GM12878 (cell line): Measurements from ENCODE around the gene PTPRH.

Experiments used
- MTA2 ChIP-seq: fragments of 450-650 bp; IDR thresholded peaks from 2 replicates; pipeline ENCODE4 v1.6.1; 2016; ENCODE audit warnings: low read depth, mild to moderate bottlenecking, moderate library complexity
- MXI1 ChIP-seq: fragments of 150-350 bp; IDR thresholded peaks from 2 replicates; pipeline ENCODE4 v1.6.1; 2011; ENCODE audit warnings: low read depth, mild to moderate bottlenecking, inconsistent platforms, low read length, improper control_type of control experiment
- POLR2AphosphoS5 ChIP-seq: IDR thresholded peaks from 2 replicates; pipeline ENCODE4 v1.6.1; 2011; ENCODE audit warnings: mild to moderate bottlenecking, low read length, inconsistent platforms
- RBBP5 ChIP-seq: fragments of 200-600 bp; sonication (generic); conservative IDR thresholded peaks from 2 replicates; pipeline ENCODE4 v1.6.1; 2016
- RCOR1 ChIP-seq: conservative IDR thresholded peaks from 2 replicates; pipeline ENCODE4 v1.6.1; 2012; ENCODE audit warnings: low read depth, low read length, improper control_type of control experiment
- RELA ChIP-seq: fragments of 450-650 bp; IDR thresholded peaks from 2 replicates; pipeline ENCODE4 v1.8.0; 2014; ENCODE audit warnings: borderline replicate concordance; ENCODE audit not compliant: partially characterized antibody
- RFX5 ChIP-seq: IDR thresholded peaks from 2 replicates; pipeline ENCODE4 v1.6.1; 2011; ENCODE audit warnings: low read depth, low read length, improper control_type of control experiment
- TAF1 ChIP-seq: IDR thresholded peaks from 2 replicates; pipeline ENCODE4 v1.6.1; 2011; ENCODE audit warnings: mild to moderate bottlenecking, low read depth, low read length, borderline replicate concordance
- TARDBP ChIP-seq: IDR thresholded peaks from 2 replicates; pipeline ENCODE4 v1.6.1; 2016; ENCODE audit warnings: borderline replicate concordance
- TF ChIP-seq, protein P1 (sequence below), 3 experiments: IDR thresholded peaks in 2 of 3; conservative IDR thresholded peaks in 1 of 3; 2 replicates each; pipeline ENCODE4 v1.5.1; 2011; ENCODE audit warnings: low read depth in 3 of 3, low read length in 3 of 3, mild to moderate bottlenecking in 3 of 3, control low read depth in 2 of 3, moderate library complexity in 2 of 3, inconsistent platforms in 1 of 3, mixed read lengths in 1 of 3; ENCODE audit not compliant: control insufficient read depth in 2 of 3, insufficient read depth in 1 of 3; ENCODE audit errors: extremely low read depth in 1 of 3

DNA sequence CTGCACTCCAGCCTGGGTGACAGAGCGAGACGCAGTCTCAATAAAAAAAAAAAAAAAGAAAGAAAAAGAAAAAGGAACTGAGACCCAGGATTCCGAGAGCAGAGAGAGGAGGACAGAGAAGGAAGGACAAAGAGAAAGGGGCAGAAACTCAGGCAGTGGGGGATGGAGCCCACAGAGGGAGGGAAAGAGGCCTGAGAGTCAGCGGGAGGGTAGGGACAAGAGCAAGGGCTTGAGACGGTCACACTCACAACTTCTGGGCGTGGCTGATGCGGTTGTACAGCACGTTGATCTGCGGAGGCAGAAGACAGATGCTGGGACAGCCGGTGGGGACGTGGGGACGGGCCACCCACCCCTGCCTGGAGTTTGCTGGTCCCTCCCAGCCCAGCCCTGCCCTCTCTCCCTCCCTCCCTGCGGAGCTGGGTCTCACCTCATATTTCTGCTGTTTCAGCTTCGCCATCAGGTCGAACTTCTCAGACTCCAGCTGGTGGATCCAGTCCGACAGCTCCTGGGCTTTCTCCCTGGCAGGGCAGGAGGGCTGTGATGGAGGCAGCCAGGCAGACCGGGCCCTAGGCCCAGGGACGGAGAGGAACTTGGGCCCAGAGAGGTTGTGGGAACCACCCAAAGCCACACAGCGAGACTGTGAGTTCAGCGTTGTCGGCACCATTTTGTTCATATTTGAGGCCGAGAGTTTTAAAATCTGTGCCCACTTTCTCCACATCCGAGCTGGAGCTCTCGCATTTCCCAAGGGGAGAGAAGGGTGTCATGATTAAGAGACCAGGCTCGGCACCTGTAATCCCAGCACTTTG lies 75.5 kb downstream of the PTPRH start:
- 0 out of 2 replicates have a peak, but pooled peaks have one; percentile 16 for TF ChIP-seq MTA2
- TF ChIP-seq, protein P1, sequence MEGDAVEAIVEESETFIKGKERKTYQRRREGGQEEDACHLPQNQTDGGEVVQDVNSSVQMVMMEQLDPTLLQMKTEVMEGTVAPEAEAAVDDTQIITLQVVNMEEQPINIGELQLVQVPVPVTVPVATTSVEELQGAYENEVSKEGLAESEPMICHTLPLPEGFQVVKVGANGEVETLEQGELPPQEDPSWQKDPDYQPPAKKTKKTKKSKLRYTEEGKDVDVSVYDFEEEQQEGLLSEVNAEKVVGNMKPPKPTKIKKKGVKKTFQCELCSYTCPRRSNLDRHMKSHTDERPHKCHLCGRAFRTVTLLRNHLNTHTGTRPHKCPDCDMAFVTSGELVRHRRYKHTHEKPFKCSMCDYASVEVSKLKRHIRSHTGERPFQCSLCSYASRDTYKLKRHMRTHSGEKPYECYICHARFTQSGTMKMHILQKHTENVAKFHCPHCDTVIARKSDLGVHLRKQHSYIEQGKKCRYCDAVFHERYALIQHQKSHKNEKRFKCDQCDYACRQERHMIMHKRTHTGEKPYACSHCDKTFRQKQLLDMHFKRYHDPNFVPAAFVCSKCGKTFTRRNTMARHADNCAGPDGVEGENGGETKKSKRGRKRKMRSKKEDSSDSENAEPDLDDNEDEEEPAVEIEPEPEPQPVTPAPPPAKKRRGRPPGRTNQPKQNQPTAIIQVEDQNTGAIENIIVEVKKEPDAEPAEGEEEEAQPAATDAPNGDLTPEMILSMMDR (IDR thresholded peaks at IDR 0.05 in 2 of 3, conservative IDR thresholded peaks at IDR 0.05 in 1 of 3; ENCODE audit: control insufficient read depth in 2 of 3, extremely low read depth in 1 of 3, insufficient read depth in 1 of 3, low read depth in 3 of 3, low read length in 3 of 3), result no peak
- TF ChIP-seq TARDBP, result no peak
- TF ChIP-seq TAF1, result no peak
- no peak for TF ChIP-seq RFX5
- TF ChIP-seq RCOR1, result no peak
- no peak for TF ChIP-seq RBBP5
- no peak for TF ChIP-seq MXI1
- no peak for TF ChIP-seq POLR2AphosphoS5
- TF ChIP-seq RELA, result no peak
